ENCODE results near the gene RNF207. TPM values are rescaled to one million over a fixed set of nuclear protein-coding genes. Genes with fewer than 3 reads are reported as not detected.

The RNF207 gene
- total and polyA plus RNA-seq, 2 of the 13 experiments (the other 11 are each of a cell fraction or from before 2014, with no cell fraction given), result 9.8 to 15.9 TPM

- TF ChIP-seq BRD4 (CRISPR knock-in tag; IDR thresholded peaks at IDR 0.05), result peak; percentile 33; the same call in 1 of the 2 replicates
- TF ChIP-seq ZFP62 (CRISPR knock-in tag; IDR thresholded peaks at IDR 0.05), result no peak
- TF ChIP-seq ZNF563 (CRISPR knock-in tag; IDR thresholded peaks at IDR 0.05), result peak; percentile 100
- 0 out of 2 replicates have a peak, but pooled peaks have one; percentile 23 for TF ChIP-seq RCOR2 (CRISPR knock-in tag; IDR thresholded peaks at IDR 0.05)
- TF ChIP-seq PPARG (CRISPR knock-in tag; conservative IDR thresholded peaks at IDR 0.05), result peak; percentile 80
- TF ChIP-seq HMGA1 (CRISPR knock-in tag; conservative IDR thresholded peaks at IDR 0.05), result no peak
- TF ChIP-seq, protein P1, sequence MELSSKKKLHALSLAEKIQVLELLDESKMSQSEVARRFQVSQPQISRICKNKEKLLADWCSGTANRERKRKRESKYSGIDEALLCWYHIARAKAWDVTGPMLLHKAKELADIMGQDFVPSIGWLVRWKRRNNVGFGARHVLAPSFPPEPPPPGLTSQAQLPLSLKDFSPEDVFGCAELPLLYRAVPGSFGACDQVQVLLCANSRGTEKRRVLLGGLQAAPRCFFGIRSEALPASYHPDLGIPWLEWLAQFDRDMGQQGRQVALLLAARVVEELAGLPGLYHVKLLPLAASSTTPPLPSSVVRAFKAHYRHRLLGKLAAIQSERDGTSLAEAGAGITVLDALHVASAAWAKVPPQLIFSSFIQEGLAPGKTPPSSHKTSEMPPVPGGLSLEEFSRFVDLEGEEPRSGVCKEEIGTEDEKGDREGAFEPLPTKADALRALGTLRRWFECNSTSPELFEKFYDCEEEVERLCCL (CRISPR knock-in tag; IDR thresholded peaks at IDR 0.05; ENCODE audit: borderline replicate concordance), result peak; percentile 98; the same call in 1 of the 2 replicates
- peak; percentile 85 for TF ChIP-seq ZNF501 (CRISPR knock-in tag; IDR thresholded peaks at IDR 0.05)
- TF ChIP-seq ZNF143 (CRISPR knock-in tag; IDR thresholded peaks at IDR 0.05), result peak; percentile 40; the same call in 1 of the 2 replicates
- TF ChIP-seq MATR3 (CRISPR knock-in tag; IDR thresholded peaks at IDR 0.05), result no peak
- TF ChIP-seq NFIC (IDR thresholded peaks at IDR 0.05; ENCODE audit: low read length), result no peak
- no peak for TF ChIP-seq DPF2 (CRISPR knock-in tag; IDR thresholded peaks at IDR 0.05; ENCODE audit: borderline replicate concordance, low read depth)
- peak; percentile 98 for TF ChIP-seq KLF13 (CRISPR knock-in tag; IDR thresholded peaks at IDR 0.05)
- TF ChIP-seq MBD4 (IDR thresholded peaks at IDR 0.05; ENCODE audit: borderline replicate concordance, low read length), result no peak
- TF ChIP-seq TOE1 (CRISPR knock-in tag; IDR thresholded peaks at IDR 0.05), result peak; percentile 88; the same call in 1 of the 2 replicates
- TF ChIP-seq, protein P2, sequence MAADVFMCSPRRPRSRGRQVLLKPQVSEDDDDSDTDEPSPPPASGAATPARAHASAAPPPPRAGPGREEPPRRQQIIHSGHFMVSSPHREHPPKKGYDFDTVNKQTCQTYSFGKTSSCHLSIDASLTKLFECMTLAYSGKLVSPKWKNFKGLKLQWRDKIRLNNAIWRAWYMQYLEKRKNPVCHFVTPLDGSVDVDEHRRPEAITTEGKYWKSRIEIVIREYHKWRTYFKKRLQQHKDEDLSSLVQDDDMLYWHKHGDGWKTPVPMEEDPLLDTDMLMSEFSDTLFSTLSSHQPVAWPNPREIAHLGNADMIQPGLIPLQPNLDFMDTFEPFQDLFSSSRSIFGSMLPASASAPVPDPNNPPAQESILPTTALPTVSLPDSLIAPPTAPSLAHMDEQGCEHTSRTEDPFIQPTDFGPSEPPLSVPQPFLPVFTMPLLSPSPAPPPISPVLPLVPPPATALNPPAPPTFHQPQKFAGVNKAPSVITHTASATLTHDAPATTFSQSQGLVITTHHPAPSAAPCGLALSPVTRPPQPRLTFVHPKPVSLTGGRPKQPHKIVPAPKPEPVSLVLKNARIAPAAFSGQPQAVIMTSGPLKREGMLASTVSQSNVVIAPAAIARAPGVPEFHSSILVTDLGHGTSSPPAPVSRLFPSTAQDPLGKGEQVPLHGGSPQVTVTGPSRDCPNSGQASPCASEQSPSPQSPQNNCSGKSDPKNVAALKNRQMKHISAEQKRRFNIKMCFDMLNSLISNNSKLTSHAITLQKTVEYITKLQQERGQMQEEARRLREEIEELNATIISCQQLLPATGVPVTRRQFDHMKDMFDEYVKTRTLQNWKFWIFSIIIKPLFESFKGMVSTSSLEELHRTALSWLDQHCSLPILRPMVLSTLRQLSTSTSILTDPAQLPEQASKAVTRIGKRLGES (CRISPR knock-in tag; IDR thresholded peaks at IDR 0.05; ENCODE audit: borderline replicate concordance), result peak; percentile 97
- no peak for TF ChIP-seq NFE2L1 (CRISPR knock-in tag; IDR thresholded peaks at IDR 0.05; ENCODE audit: borderline replicate concordance)
- TF ChIP-seq ZNF691 (CRISPR knock-in tag; IDR thresholded peaks at IDR 0.05; ENCODE audit: borderline replicate concordance, low read depth), result peak; percentile 97
- peak; percentile 97 for TF ChIP-seq CSRNP1 (CRISPR knock-in tag; IDR thresholded peaks at IDR 0.05)
- no peak for TF ChIP-seq KAT2B (IDR thresholded peaks at IDR 0.05; ENCODE audit: borderline replicate concordance, low read depth, low read length)
- no peak for TF ChIP-seq FUBP1 (CRISPR knock-in tag; IDR thresholded peaks at IDR 0.05; ENCODE audit: borderline replicate concordance)
Measured at GRCh38 chr1:6245086-6245868, 39.4 kb downstream of the RNF207 start (continued).
